NCI-H2029 treated with DMSO at 0.1 percent for 48 hours (cell line): ENCODE data around the gene LRRN3.

ENCODE experiments used
- DNase-seq: peaks from one replicate; lab custom pipeline; 2025; lab: John Stamatoyannopoulos, UW

The LRRN3 gene

DNA sequence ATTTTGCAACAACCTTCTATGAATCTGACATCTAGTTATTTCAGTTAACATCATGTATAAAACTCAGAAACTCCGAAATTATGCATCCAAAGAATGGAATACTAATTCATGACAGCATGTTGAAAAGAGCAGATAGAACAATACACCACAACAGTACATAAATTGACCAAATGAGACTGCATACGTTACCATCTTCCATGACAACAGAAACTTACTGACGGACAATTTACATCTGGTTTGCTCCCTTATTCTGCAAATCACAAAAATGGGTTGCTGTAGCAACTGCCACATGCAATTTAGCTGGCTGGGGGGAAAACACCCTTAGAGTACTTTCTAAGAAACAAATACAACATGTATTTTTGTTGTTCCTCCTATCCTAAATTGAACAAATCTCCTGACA lies 14.3 kb downstream of the LRRN3 start:
- no peak for DNase-seq

DNA sequence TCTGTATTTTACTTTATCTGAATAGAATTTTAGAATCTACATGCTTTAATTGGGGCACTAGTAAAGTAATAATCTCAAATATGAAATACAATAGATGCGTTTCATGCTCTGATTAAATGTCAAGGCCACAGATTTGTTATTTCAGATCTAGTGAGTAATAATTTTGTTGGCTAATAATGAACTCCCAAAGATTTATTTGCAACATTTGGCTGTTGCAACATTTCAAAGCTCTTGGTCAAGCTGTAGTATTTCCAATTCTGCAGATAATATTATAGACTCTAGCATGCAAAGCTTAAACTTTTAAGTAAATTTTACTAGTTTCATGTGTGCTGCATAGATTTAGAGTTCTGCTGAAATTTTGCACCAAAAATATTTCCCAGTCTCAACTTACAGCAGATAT lies 16.7 kb downstream of the LRRN3 start:
- no peak for DNase-seq

DNA sequence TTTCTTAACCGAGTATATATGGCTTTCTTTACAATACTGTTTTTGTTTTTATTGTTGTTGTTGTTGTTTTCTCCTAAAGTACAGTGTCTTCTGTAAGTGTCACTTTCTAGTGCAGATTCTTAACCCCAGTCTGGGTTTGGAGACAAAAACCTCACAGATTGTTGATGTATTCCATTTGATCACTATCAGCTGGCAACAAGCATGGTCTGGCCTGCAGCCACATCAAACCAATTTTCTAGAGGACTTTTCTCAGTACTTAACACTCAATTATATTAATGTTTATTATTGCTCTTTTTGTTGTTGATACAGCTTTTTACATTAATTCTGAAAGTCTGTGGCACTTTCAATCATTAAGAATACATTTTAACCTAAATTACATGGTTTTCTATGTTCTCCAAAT lies 17.1 kb downstream of the LRRN3 start:
- peak; percentile 10 for DNase-seq

DNA sequence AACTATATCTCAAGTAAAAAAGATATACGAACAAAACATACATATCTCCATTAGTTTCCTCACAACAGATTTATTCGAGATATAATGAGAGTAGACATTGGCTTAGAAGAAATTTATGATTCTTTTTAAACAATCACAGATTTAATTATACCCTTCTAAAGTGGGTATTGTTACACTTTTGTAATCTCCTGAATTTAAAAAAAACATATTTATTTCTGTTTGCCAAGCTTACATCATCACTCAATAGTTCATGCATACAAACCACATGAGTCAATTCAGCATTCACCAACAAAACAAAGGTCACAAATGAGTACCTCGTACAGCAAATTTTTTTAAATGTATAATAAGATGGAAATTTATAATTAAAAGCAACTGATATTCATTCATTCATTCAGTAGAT lies 17.6 kb downstream of the LRRN3 start:
- DNase-seq, result no peak

DNA sequence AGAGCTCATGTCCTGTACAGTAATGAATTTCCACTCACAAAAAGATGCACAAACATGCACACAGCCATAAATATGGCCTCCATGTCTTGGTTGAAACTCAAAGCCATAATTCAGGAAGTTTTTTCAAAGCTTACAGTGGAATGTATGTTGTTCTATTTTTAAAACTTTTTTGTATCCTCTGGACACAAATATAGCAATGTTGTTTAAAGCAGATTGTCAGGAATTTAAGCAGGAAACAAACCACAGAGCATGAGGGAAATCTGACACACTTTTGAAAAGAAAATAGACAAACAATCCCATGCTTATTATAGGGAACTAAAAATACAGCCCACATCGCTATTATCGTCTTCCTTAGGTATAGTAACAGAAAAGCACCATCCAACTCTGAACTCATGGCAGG lies 21.5 kb downstream of the LRRN3 start:
- no peak for DNase-seq

DNA sequence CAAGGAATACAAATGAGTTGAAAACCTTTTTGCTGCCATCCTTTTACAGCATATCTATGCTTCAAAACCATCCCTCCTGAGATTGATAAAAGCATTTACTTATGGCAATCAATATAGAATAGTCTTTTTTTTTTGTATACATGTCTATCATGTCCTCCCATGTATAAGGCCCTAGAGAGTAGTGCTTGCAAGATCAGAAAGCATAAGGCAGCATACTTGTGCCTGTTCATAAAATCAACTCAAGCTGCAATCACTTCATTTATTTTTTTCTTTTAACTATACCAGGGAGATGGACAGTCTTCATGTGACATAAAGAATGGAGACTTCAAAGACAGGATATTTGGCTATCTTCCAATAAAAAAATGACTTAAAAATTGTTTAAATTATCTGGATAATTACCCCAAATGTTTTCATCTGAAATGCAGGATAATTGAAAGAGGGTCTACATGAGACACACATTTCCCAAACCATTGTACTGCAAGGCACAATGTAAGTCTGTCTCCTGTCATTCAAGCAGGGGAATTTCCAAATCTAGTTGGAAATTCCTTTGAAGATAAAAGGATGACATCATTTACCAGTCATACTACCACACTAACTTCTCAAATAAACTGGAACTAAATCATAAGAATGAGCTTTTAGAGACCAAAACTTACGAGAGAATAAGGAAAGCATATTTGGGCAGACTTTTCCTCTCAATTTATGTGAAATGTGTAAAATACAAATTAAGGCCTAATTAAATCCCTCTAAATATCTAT lies 22.5 kb downstream of the LRRN3 start:
- DNase-seq, result no peak

DNA sequence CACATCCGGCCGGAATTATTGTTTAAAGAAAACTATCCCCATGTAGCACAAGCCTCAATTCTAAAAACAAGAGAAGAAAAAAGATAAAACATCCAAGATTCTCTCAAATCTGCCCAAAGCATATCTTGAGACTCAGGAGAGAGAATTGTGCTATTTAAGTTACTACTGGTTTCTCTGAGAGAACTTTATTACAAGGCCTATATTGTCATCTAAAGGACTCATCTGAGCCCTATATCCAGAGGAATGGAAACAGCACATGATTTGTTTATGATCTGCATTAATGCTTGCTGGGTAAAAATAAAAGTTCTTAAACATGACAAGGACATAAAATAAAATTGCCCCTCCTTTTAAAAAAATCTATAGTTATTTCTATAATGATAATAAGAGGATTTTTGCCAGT lies 25.0 kb downstream of the LRRN3 start:
- no peak for DNase-seq

DNA sequence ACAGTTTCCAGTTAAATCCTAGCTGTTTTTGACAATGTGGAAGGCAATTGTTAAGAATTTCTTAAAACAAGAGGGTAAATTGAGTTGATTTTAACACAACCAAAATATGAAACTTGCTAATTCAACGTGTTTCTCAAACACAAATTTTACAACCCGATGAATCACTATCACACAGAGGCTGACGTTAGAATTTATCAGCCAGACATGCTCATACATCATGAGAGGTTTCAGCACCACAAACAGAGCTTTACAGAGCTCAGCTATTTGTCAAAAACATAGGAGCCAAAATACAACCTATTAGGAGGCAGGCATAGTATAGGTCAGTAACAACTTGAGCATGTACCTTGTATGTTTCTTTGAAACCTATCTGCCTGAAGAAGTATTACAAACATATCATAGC lies 36.1 kb downstream of the LRRN3 start:
- DNase-seq, result no peak

DNA sequence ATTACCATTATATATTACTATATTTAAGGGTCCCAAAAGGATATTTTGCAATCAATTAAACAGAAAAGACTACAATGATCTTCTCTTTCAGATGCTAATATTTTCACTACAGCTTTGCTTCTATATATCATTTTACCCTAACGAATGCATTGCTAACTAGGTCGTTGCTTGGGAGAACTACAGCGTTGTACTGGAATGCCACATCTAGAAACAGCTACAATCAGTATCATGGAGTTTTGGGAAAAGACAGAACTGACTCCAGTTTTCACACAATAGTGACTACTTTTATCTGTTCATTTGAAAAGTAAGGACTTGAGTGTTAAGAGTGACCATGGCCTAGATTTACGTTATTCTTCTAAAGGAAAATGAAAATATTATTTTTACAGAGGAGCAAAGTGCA lies 38.5 kb downstream of the LRRN3 start:
- no peak for DNase-seq

DNA sequence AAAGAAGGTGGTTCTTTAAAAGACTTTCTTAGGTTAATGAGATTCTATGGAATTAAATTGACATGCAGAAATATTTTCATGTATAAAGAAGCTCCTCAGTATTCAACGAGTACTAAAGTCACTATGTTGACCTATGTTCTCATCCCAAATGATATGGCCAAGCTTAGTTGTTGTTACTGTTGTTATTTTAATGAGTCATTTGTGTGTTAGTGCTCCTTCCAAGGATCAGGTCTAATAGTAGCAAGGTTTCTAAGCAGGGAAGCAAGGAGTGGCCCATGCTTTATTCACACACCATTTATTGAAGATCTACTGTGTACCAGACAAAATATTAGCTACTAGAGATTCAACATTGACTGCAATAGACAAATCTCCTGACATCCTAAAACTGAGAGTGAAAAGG lies 41.9 kb downstream of the LRRN3 start:
- DNase-seq, result no peak

DNA sequence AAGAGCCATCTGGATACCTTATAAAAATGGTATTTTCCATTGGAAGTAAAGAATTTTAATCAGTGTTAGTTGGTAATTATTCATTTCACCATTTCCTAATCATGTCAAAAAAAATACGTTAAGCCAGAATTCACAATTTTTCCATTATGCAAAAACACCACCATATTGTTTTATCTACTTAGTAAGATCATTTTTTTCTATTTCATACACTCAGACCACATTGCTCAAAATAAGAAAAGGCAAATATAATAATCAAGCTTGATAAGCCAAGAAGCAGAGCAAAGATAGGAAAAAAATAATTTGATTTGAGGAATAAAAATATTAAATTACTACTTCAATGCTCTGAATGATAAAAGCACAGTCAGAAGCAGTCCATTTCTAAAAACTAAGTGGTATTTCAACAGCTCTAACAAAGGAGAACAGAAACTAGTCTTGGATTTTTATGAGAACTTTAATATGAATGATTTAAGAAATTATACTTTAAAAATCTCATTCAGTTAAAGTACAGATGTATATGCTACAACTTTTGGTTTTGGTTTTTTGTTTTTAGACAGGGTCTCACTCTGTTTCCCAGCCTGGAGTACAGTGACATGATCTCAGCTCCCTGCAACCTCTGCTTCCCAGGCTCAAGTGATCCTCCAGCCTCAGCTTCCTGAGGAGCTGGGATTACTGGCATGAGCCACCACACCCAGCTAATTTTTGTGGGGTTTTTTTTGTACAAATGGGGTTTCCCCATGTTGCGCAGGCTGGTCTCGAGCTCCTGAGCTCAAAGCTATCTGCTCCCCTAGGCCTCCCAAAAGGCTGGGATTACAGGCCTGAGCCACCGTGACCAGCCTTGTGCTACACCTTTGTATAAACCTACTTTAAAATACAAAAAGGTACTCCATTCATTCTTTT lies 46.6 kb downstream of the LRRN3 start:
- DNase-seq, result no peak

DNA sequence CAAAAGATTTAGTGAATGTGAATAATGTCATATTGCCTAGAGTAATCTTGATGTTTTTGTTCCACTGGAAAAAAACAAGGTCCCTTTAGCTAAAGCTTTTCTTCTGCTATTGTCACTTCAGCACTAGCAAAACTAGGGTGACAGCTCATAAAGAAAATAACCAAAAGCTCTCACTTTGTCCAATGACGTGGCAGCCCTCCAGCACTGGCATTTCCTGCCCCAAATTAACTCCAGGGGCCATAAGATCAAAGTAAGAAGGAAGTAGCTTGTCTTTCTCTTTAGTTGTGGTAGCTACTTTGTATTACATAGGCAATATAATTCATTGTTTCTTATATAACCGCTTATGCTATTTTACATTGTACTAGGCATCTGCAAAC lies 47.3 kb downstream of the LRRN3 start:
- DNase-seq, result no peak

DNA sequence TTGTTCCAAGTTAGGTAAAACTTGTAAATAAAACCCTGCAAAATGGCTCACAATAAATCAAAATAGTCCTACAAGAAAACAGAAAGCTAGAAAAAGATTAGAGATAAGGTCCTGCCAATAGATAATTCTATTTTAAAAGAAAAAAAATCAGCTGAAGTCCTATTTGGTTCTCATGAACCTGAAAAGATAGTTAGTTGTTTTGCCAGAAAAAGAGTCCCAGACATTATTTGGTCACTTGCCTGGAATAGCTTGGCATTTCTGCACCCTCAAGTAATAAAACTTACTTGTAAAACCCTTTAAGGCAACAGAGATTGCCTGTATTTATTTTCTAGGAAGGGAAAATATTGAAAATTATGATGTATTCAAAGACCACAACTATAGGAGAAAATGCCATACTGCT lies 47.7 kb downstream of the LRRN3 start:
- DNase-seq, result no peak

DNA sequence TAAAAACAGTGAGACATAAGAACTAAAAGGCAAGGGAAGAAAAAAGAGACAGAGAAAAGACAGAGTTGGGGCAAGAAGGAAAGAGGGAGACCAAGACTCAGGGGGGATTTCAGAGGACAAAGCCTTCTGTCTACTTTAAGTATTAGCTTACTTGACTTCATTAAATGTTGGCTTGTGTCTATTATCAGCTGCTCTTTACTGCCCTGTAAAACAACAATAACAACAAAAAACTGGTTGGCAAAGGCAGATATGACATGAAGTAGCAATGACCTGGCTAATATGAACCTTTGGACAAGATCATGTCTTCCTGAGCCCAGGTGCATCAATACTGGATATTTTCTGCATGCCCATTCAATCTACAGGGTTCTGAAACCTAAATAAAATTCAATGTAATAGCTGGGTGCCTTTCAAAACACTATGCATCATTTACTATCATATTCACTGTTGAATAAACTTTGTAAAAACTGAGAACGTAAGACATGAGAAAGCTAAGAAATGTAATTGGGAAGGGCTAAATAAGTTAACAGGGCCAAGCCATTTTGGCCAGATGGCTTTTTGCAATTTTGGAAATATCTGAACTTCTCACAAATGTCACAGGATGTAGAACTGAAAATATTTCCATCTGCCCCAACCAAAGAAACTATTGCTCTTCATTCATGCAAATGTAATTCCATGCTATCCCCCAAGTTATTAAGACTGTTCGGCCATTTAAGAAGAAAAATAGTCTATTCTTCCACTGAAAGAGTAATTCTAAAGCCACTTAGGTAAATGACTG lies 49.4 kb downstream of the LRRN3 start:
- DNase-seq, result no peak

DNA sequence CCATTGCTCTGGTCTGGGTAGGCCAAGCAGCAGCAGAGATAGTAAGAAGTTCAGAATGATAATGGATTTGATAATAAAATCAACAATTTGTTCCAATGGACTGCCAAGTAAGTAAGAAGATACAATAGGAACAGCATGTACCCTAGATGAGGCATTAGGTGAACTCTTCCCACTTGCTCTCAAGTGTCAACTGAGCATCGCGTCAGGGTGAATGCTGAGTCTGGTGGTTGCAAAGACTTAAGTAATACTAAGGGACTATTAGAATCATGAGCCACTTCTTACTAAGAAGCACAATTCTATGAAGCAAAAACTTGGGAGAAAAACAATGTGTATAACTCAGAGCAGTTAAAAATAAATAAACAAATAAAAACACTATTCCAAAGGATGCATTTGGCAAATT lies 54.5 kb downstream of the LRRN3 start:
- no peak for DNase-seq

DNA sequence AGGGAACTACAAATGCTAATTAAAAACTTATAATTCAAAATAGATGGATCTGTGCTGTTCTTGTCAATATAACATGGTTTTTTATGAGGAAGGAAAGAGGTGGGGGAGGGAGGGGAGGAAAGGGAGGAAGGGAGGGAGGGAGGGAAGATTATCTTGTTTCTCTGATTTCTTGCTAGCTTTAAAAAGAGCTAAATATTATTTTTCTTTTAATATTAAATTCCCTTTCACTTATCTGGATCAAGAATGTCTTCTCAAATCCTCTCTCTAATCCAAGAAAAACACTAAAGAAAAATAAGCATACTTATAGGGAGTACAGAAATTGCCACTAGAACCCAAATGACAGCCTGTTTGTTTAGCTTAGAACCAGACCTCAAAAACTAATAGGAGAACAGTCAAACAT lies 55.2 kb downstream of the LRRN3 start:
- no peak for DNase-seq

DNA sequence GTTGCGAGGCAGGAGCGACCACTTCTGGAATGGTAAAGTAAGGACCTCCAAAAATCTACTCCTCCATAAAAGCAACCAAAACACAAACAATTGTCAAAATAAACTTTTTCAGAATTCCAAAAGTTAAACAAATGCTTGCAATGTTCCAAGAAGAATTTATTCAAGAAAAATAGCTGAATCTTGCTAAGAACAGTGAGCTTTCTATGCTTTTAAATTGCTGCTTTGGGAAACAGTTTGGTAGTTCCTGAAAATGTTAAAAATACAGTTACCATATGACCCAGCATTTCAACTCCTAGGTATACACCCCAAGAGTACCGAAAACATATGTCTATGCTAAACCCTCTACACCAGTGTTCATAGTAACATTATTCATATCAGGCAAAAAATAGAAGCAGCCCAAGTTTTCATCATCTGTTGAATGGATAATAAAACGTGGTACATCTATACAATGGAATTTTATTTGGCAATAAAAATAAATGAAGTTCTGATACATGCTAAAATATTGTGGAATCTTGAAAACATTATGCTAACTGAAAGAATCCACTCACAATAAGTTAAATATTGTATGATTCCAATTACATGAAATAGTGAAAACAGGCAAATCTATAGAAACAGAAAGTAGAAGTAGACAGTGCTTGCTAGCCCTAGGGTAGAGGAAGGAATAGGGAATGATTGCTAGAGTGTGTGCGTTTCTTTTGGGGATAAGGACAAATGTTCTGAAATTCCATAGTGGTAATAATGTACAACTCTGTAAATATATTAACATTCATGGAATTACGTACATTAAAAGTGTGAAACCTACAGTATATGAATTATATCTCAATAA lies 57.0 kb downstream of the LRRN3 start:
- no peak for DNase-seq

DNA sequence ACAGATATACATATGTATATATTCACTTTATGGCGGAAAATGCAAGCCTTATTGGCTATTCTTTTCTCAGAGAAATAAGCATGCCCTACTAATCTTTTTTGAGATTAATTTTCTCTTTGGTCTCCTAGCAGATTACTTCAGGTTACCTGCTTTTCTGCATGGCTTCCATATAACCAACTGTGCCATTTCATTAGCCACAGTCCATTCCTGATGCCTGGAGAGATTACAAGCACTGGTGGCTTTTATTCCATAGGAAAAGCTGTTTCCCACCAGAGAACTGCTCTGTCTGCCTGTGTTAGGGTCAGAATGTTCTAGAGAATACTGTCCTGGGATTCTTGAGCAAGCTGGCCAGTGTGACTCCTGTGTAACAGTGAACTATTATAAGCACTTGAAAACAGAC lies 59.8 kb downstream of the LRRN3 start:
- DNase-seq, result no peak

DNA sequence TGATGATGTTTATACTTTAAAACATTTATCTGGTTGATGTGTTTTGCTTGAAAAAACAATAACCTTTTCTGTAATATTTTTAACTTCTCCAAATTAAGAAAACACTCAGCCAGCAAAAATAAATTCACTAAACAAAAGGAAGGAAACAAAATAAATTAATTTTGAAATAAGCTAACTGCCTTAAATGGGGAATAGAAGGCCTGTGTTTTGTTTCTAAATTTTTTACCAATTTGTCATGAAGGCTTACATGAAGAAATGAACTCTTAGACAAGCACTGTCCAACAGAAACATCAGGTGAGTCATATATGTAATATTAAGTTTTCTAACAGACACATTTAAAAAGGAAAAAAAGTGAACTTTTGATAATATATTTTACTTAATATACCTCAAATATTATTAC lies 68.5 kb downstream of the LRRN3 start:
- DNase-seq, result no peak

DNA sequence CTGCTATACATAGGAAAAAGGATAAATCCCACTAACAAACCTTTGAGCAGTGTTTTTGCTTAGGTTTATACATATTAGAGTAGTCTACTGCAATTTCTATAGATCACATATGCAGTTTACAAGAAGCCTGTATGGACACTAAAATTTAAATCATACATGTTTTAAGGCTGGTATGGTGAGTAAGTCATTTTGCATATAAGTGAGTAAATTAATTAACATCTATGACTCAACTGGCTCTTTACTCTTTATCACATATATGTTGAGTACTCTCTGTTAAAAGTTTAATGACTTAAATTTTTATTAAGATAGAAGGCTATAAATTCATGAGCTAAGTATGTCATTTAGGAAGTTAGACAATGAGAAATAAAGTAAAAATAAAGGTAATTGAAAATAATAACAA lies 69.4 kb downstream of the LRRN3 start:
- no peak for DNase-seq

DNA sequence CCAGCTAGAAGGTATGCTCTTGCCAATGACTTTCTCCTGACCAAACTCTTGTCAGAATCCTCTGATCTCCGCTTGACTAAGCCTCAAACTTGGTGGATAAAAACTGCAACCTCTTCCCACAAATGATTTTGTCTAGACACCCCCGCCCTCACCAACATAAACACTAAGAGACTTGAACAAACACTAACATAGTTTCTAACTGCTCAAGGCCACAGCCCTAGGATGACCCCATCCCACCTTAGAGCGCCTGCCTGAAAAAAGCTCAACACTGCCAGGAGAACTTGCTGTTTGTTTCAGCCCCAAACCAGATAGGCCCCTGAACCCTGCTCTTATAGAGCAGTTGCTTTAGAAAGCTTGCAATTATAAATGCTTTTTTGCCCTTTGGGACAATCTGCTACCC lies 71.8 kb downstream of the LRRN3 start:
- no peak for DNase-seq

DNA sequence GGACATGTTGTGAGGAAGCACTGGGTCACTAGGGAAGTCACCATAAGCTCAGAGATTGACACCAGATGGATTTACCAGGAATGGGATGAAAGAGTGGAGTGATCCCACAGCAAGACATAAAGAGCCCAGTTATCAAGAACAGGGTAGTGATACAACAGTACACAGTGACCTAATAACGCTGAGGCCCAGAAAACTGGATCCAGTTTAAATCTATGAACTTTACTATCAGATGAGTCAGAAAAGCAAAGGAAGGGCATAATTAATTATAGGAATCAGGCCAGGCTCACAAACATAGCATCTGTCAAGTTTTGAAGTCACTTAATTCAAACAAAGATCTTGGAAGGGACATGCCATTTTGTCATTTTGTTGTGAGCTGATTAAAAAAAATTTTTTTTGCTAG lies 73.5 kb downstream of the LRRN3 start:
- no peak for DNase-seq
